ENCODE data around the gene CAMTA2. TPM values are rescaled to one million over a fixed set of nuclear protein-coding genes. Genes with fewer than 3 reads are reported as not detected.

Gene CAMTA2
- total RNA-seq, 1 donor from 2014 or later = 29.4 TPM

GRCh38 chr17:4971826-4972225 is 15.6 kb downstream of the CAMTA2 start:
- DNase-seq (no peak), ATAC-seq (ENCODE audit: poor library complexity) (no peak)
- intact Hi-C loops (cut with DNase I) = no loop called here

- no peak for ATAC-seq (ENCODE audit: poor library complexity)
- intact Hi-C loops (cut with DNase I) = no loop called here
- no peak for DNase-seq
Observed at GRCh38 chr17:4970273-4970672, 17.2 kb downstream of the CAMTA2 start.

GRCh38 chr17:4969551-4970173 is 17.8 kb downstream of the CAMTA2 start:
- DNase-seq (no peak), ATAC-seq (ENCODE audit: poor library complexity) (no peak)
- intact Hi-C loops (cut with DNase I) = no loop called here

- DNase-seq = no peak
- intact Hi-C loops (cut with DNase I) = no loop called here
- ATAC-seq (ENCODE audit: poor library complexity) = no peak
Observed at GRCh38 chr17:4969047-4969550, 18.4 kb downstream of the CAMTA2 start.

- no peak for DNase-seq
- intact Hi-C loops (cut with DNase I) = no loop called here
- ATAC-seq (ENCODE audit: poor library complexity) = no peak
Observed at GRCh38 chr17:4968486-4969046, 18.9 kb downstream of the CAMTA2 start.

- DNase-seq (peak; percentile 96), ATAC-seq (ENCODE audit: poor library complexity) (peak; percentile 84)
- intact Hi-C loops (cut with DNase I) = loop anchor here (2.0 kb wide), 1 partner anchor 17 kb away; the partner anchor contains the start of gene ENO3
Observed at GRCh38 chr17:4967539-4968485, 19.7 kb downstream of the CAMTA2 start, which contains the start of gene SPAG7. Gene SPAG7 (minus strand): TSS chr17:4967817. CDS start chr17:4967804, 13 bp downstream.

- peak; percentile 88 for ATAC-seq (ENCODE audit: poor library complexity)
Observed at GRCh38 chr17:4966844-4967538, 20.5 kb downstream of the CAMTA2 start.

GRCh38 chr17:4965311-4965986 is 22.0 kb downstream of the CAMTA2 start:
- ATAC-seq (ENCODE audit: poor library complexity) = no peak
- no peak for DNase-seq
- intact Hi-C loops (cut with DNase I) = no loop called here

More at GRCh38 chr17:4966844-4967538, 20.5 kb downstream of the CAMTA2 start:
- peak; percentile 99 for DNase-seq
- intact Hi-C loops (cut with DNase I) = loop anchor here (2.0 kb wide), 1 partner anchor 16 kb away; the partner anchor contains the start of gene ENO3

GRCh38 chr17:4960279-4960922 is 27.1 kb downstream of the CAMTA2 start:
- intact Hi-C loops (cut with DNase I) = no loop called here
- no peak for ATAC-seq (ENCODE audit: poor library complexity)
- no peak for DNase-seq

GRCh38 chr17:4959261-4959965 is 28.1 kb downstream of the CAMTA2 start:
- DNase-seq (no peak), ATAC-seq (ENCODE audit: poor library complexity) (no peak)
- intact Hi-C loops (cut with DNase I) = no loop called here

- intact Hi-C loops (cut with DNase I) = no loop called here
- DNase-seq = no peak
Observed at GRCh38 chr17:4958102-4958501, 29.4 kb downstream of the CAMTA2 start.

GRCh38 chr17:4956493-4957061 is 30.9 kb downstream of the CAMTA2 start:
- intact Hi-C loops (cut with DNase I) = no loop called here
- no peak for ATAC-seq (ENCODE audit: poor library complexity)
- peak; percentile 72 for DNase-seq

More at GRCh38 chr17:4958102-4958501, 29.4 kb downstream of the CAMTA2 start:
- ATAC-seq (ENCODE audit: poor library complexity) = peak; percentile 54

GRCh38 chr17:4955091-4955490 is 32.4 kb downstream of the CAMTA2 start:
- no peak for DNase-seq
- intact Hi-C loops (cut with DNase I) = no loop called here
- no peak for ATAC-seq (ENCODE audit: poor library complexity)

GRCh38 chr17:4953451-4953961 is 34.0 kb downstream of the CAMTA2 start:
- intact Hi-C loops (cut with DNase I) = no loop called here
- no peak for ATAC-seq (ENCODE audit: poor library complexity)
- no peak for DNase-seq

GRCh38 chr17:4951486-4951885 is 36.0 kb downstream of the CAMTA2 start:
- ATAC-seq (ENCODE audit: poor library complexity) = no peak
- intact Hi-C loops (cut with DNase I) = loop anchor here (2.0 kb wide), 1 partner anchor 15 kb away; the partner anchor contains the start of gene SPAG7
- no peak for DNase-seq

GRCh38 chr17:4950746-4951204 is 36.7 kb downstream of the CAMTA2 start, which contains the start of gene ENO3:
Gene ENO3 (plus strand): TSS chr17:4951119. CDS start chr17:4951830, 711 bp downstream.
- intact Hi-C loops (cut with DNase I) = loop anchor here (2.0 kb wide), 1 partner anchor 16 kb away; the partner anchor contains the start of gene SPAG7

More at GRCh38 chr17:4950746-4951204, 36.7 kb downstream of the CAMTA2 start, which contains the start of gene ENO3:
- ATAC-seq (ENCODE audit: poor library complexity) (no peak), DNase-seq (peak; percentile 66)

All from Right ventricle myocardium superior (tissue), 1 donor.